HepG2 (cell line): ENCODE measurements around the gene CEBPE.

Experiments
- MED8 ChIP-seq: sonication (generic); formaldehyde crosslinking; IDR thresholded peaks from 2 replicates; pipeline ENCODE4 v1.8.1; 2023; ENCODE audit warnings: mild to moderate bottlenecking, missing genetic modification reagents; ENCODE audit not compliant: insufficient replicate concordance
- NCOR1 ChIP-seq: fragments of 200-600 bp; sonication (generic); IDR thresholded peaks from 2 replicates; pipeline ENCODE4 v1.7.0; 2017; ENCODE audit warnings: antibody characterized with exemption, low read length, borderline replicate concordance
- RARA ChIP-seq: IDR thresholded peaks from 2 replicates; pipeline ENCODE4 v1.6.1; 2016; ENCODE audit warnings: missing genetic modification reagents, missing compliant biosample characterization
- SIN3B ChIP-seq: fragments of 150-350 bp; IDR thresholded peaks from 2 replicates; pipeline ENCODE4 v1.6.1; 2014; ENCODE audit warnings: low read length
- TEAD2 ChIP-seq: sonication (generic); formaldehyde crosslinking; IDR thresholded peaks from 2 replicates; pipeline ENCODE4 v1.9.0; 2021; ENCODE audit warnings: missing genetic modification reagents
- ZNF121 ChIP-seq: sonication (generic); formaldehyde crosslinking; IDR thresholded peaks from 2 replicates; pipeline ENCODE4 v1.5.0; 2020; ENCODE audit warnings: mild to moderate bottlenecking, missing genetic modification reagents
- TF ChIP-seq, protein P1 (sequence below): sonication (generic); formaldehyde crosslinking; IDR thresholded peaks from 2 replicates; pipeline ENCODE4 v1.5.0; 2020; ENCODE audit warnings: mild to moderate bottlenecking, missing genetic modification reagents, moderate library complexity
- TF ChIP-seq, protein P2 (sequence below): sonication (generic); formaldehyde crosslinking; IDR thresholded peaks from 2 replicates; pipeline ENCODE4 v1.8.0; 2022; ENCODE audit warnings: low read depth, missing genetic modification reagents

DNA sequence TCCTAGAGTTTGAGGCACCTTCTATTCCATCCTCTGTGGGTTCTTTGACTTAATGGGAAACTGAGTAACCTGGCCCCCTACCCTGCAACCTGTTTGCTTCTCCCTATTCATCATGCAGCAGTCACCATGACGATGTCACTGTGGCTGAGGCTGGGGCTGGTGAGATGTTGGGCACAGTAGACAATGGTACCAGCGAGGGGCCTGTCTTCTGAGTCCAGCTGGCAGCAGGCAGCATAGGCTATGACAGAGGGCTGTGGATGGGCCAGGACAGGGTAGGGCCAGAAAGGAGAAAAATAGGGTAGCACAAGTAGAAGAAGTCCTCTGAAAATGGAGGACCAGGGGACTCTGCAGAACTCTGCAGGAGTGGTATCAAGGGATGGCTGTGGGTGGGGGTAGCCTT, 16.3 kb downstream of the CEBPE start:
- TF ChIP-seq, protein P1, sequence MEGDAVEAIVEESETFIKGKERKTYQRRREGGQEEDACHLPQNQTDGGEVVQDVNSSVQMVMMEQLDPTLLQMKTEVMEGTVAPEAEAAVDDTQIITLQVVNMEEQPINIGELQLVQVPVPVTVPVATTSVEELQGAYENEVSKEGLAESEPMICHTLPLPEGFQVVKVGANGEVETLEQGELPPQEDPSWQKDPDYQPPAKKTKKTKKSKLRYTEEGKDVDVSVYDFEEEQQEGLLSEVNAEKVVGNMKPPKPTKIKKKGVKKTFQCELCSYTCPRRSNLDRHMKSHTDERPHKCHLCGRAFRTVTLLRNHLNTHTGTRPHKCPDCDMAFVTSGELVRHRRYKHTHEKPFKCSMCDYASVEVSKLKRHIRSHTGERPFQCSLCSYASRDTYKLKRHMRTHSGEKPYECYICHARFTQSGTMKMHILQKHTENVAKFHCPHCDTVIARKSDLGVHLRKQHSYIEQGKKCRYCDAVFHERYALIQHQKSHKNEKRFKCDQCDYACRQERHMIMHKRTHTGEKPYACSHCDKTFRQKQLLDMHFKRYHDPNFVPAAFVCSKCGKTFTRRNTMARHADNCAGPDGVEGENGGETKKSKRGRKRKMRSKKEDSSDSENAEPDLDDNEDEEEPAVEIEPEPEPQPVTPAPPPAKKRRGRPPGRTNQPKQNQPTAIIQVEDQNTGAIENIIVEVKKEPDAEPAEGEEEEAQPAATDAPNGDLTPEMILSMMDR (CRISPR knock-in tag) = no peak
- TF ChIP-seq NCOR1 = no peak
- TF ChIP-seq RARA = no peak
- no peak for TF ChIP-seq MED8 (CRISPR knock-in tag)
- no peak for TF ChIP-seq SIN3B
- TF ChIP-seq, protein P2, sequence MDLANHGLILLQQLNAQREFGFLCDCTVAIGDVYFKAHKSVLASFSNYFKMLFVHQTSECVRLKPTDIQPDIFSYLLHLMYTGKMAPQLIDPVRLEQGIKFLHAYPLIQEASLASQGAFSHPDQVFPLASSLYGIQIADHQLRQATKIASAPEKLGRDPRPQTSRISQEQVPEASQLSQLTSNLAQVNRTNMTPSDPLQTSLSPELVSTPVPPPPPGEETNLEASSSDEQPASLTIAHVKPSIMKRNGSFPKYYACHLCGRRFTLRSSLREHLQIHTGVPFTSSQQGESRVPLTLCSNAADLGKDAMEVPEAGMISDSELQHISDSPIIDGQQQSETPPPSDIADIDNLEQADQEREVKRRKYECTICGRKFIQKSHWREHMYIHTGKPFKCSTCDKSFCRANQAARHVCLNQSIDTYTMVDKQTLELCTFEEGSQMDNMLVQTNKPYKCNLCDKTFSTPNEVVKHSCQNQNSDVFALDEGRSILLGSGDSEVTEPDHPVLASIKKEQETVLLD = no peak
- TF ChIP-seq TEAD2 (CRISPR knock-in tag) = no peak
- no peak for TF ChIP-seq ZNF121 (CRISPR knock-in tag)
